HG03520 (cell line): Measurements from ENCODE around the gene SLC52A1.

Source experiments
- ATAC-seq: cut with Tn5 transposase; IDR thresholded peaks from one replicate; pipeline ENCODE4 v1.9.1; 2021; ENCODE audit warnings: mild to moderate bottlenecking, moderate library complexity; ENCODE audit not compliant: unreplicated experiment

The SLC52A1 gene

GRCh38 chr17:4994081-4994595 is 41.1 kb downstream of the SLC52A1 start:
- ATAC-seq = no peak

- no peak for ATAC-seq
Observed at GRCh38 chr17:4987767-4988567, 47.3 kb downstream of the SLC52A1 start.

GRCh38 chr17:4986951-4987766 is 48.1 kb downstream of the SLC52A1 start, which contains the start of gene CAMTA2:
CAMTA2 (minus strand) TSS chr17:4987675; CDS start chr17:4986222, 1,453 bp downstream.
- ATAC-seq = peak; percentile 45

- no peak for ATAC-seq
Observed at GRCh38 chr17:4986403-4986802, 48.8 kb downstream of the SLC52A1 start.
